ENCODE data around the gene ALG1L2. TPM values are rescaled to one million over a fixed set of nuclear protein-coding genes. Genes with fewer than 3 reads are reported as not detected.
"Not testable (repeated sequence)": the region's sequence is repeated elsewhere in the genome, so short reads cannot be mapped to it uniquely, and the experiment has no call there.

ALG1L2 gene
- total and polyA plus RNA-seq, 2 of the 4 experiments (the other 2 are of a cell fraction), result not detected

DNA sequence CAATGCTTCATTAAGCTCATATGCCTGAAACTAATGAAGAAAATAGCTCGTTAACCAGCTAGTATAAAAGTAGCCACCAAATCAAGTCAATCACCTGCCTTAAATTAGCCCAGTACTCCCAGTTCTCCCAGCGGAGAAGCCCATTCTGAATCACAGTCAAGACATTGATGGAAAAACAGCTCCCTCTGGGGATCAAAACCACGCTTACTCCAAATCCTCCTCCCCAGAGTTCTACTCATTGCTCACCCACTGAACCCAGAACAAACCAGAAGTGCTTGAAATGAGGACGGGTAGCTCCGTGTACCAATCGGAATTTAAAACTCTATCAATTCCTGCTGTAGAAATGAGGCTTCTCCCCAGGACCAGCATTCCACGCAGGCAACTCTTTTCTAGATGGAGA, 54.7 kb downstream of the ALG1L2 start:
- H3K56ac ChIP-seq (ENCODE audit: extremely low read depth, insufficient read depth, low read length); in situ Hi-C loops (cut with MboI; ENCODE audit: low sequenced_read_pairs); H3K79me1 ChIP-seq (ENCODE audit: low read depth in 1 of 2, low read length in 2 of 2); H2AFZ ChIP-seq (replicated peaks; ENCODE audit: low read length, poor library complexity); H4K91ac ChIP-seq (ENCODE audit: insufficient read depth, low read depth, low read length); H3K14ac ChIP-seq (replicated peaks; ENCODE audit: low read depth, low read length); H2BK20ac ChIP-seq (ENCODE audit: low read depth, low read length); H2BK15ac ChIP-seq (ENCODE audit: low read depth, low read length); H3K9me3 ChIP-seq (ENCODE audit: control insufficient read depth, insufficient read depth, low read length); H3K18ac ChIP-seq (ENCODE audit: low read depth, low read length); H2AK9ac ChIP-seq (replicated peaks; ENCODE audit: low read depth, low read length, poor library complexity); H4K8ac ChIP-seq (ENCODE audit: low read depth in 2 of 2, low read length in 2 of 2); H4K20me1 ChIP-seq (ENCODE audit: insufficient read depth, low read length); H3K4me3 ChIP-seq (ENCODE audit: insufficient read depth, low read depth, low read length); H4K5ac ChIP-seq (ENCODE audit: low read depth, low read length); H3K4me2 ChIP-seq (ENCODE audit: low read depth, low read length); H3K23ac ChIP-seq (ENCODE audit: low read depth, low read length); BruUV-seq (replicated peaks); CTCF ChIA-PET; H3K4me1 ChIP-seq (ENCODE audit: control insufficient read depth, insufficient read depth, low read length); H2BK120ac ChIP-seq (ENCODE audit: low read depth, low read length); H3K9ac ChIP-seq (ENCODE audit: low read depth, low read length); H3K27ac ChIP-seq (ENCODE audit: insufficient read depth, low read length); intact Hi-C loops (cut with micrococcal nuclease); H3K9me1 ChIP-seq (ENCODE audit: insufficient read depth, low read length); DNase-seq; ATAC-seq (ENCODE audit: low read depth); H2AK5ac ChIP-seq (ENCODE audit: low read depth, low read length); H2BK5ac ChIP-seq (ENCODE audit: low read depth, low read length, poor library complexity, severe bottlenecking); dilution Hi-C loops (cut with HindIII; ENCODE audit: low sequenced_read_pairs, unreplicated experiment); POLR2A ChIA-PET (ENCODE audit: unreplicated experiment); H3K4ac ChIP-seq (ENCODE audit: low read depth, low read length); H3K36me3 ChIP-seq (ENCODE audit: control insufficient read depth, insufficient read depth, low read length); H3K27me3 ChIP-seq (ENCODE audit: control insufficient read depth, insufficient read depth, low read length): not testable (repeated sequence)
- WGBS, 2 experiments (ENCODE audit: extremely low coverage in 2 of 2, insufficient read length in 1 of 2), result no CpG with 5 or more reads among the region's 7 CpGs

DNA sequence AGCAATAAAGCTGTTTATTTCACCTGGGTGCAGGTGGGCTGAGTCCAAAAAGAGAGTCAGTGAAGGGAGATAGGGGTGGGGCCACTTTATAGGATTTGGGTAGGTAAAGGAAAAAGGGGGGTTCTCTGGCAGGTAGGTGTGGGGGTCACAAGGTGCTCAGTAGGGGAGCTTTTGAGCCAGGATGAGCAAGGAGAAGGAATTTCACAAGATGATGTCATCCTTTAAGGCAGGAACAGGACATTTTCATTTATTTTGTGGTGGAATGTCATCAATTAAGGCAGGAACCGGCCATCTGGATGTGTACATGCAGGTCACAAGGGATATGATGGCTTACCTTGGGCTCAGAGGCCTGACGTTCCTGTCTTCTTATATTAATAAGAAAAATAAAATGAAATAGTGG, 56.1 kb downstream of the ALG1L2 start:
- H3K27me3 ChIP-seq (ENCODE audit: control insufficient read depth, insufficient read depth, low read length); H2BK15ac ChIP-seq (ENCODE audit: low read depth, low read length); in situ Hi-C loops (cut with MboI; ENCODE audit: low sequenced_read_pairs); ATAC-seq (ENCODE audit: low read depth); H2BK5ac ChIP-seq (ENCODE audit: low read depth, low read length, poor library complexity, severe bottlenecking); CTCF ChIA-PET; H4K5ac ChIP-seq (ENCODE audit: low read depth, low read length); H3K23ac ChIP-seq (ENCODE audit: low read depth, low read length); H3K18ac ChIP-seq (ENCODE audit: low read depth, low read length); H3K4me1 ChIP-seq (ENCODE audit: control insufficient read depth, insufficient read depth, low read length); H4K20me1 ChIP-seq (ENCODE audit: insufficient read depth, low read length); H4K8ac ChIP-seq (ENCODE audit: low read depth in 2 of 2, low read length in 2 of 2); H3K9ac ChIP-seq (ENCODE audit: low read depth, low read length); H4K91ac ChIP-seq (ENCODE audit: insufficient read depth, low read depth, low read length); dilution Hi-C loops (cut with HindIII; ENCODE audit: low sequenced_read_pairs, unreplicated experiment); H3K14ac ChIP-seq (replicated peaks; ENCODE audit: low read depth, low read length); H3K27ac ChIP-seq (ENCODE audit: insufficient read depth, low read length); H3K9me1 ChIP-seq (ENCODE audit: insufficient read depth, low read length); DNase-seq; intact Hi-C loops (cut with micrococcal nuclease); H3K79me1 ChIP-seq (ENCODE audit: low read depth in 1 of 2, low read length in 2 of 2); H3K4me2 ChIP-seq (ENCODE audit: low read depth, low read length); H3K36me3 ChIP-seq (ENCODE audit: control insufficient read depth, insufficient read depth, low read length); H2AK5ac ChIP-seq (ENCODE audit: low read depth, low read length); BruUV-seq (replicated peaks); H3K9me3 ChIP-seq (ENCODE audit: control insufficient read depth, insufficient read depth, low read length); H2BK20ac ChIP-seq (ENCODE audit: low read depth, low read length); H3K56ac ChIP-seq (ENCODE audit: extremely low read depth, insufficient read depth, low read length); H3K4me3 ChIP-seq (ENCODE audit: insufficient read depth, low read depth, low read length); POLR2A ChIA-PET (ENCODE audit: unreplicated experiment); H3K4ac ChIP-seq (ENCODE audit: low read depth, low read length); H2AFZ ChIP-seq (replicated peaks; ENCODE audit: low read length, poor library complexity); H2AK9ac ChIP-seq (replicated peaks; ENCODE audit: low read depth, low read length, poor library complexity); H2BK120ac ChIP-seq (ENCODE audit: low read depth, low read length): not testable (repeated sequence)
- WGBS, 2 experiments (ENCODE audit: extremely low coverage in 2 of 2, insufficient read length in 1 of 2), result no CpG with 5 or more reads among the region's 2 CpGs
